HUES48 (cell line): Measurements from ENCODE around the gene NADK.

Experiments used
- H3K27ac ChIP-seq: one replicate; pipeline ENCODE4 v1.7.0; 2013; ENCODE audit warnings: low read depth, low read length, inconsistent platforms
- H3K27me3 ChIP-seq: 2 replicates; pipeline ENCODE4 v1.6.1; 2013; ENCODE audit warnings: mild to moderate bottlenecking, low read length; ENCODE audit not compliant: control insufficient read depth, insufficient read depth
- H3K36me3 ChIP-seq: 2 replicates; pipeline ENCODE4 v1.6.1; 2013; ENCODE audit warnings: low read length; ENCODE audit not compliant: control insufficient read depth, insufficient read depth
- H3K4me1 ChIP-seq: 2 replicates; pipeline ENCODE4 v1.6.1; 2013; ENCODE audit warnings: mild to moderate bottlenecking, low read length; ENCODE audit not compliant: control insufficient read depth, insufficient read depth
- H3K4me3 ChIP-seq: 2 replicates; pipeline ENCODE4 v1.5.1; 2013; ENCODE audit warnings: mild to moderate bottlenecking, low read depth, low read length
- H3K9ac ChIP-seq: 2 replicates; pipeline ENCODE4 v1.6.1; 2013; ENCODE audit warnings: mild to moderate bottlenecking, low read depth, low read length, moderate library complexity
- H3K9me3 ChIP-seq: 2 replicates; pipeline ENCODE4 v1.6.1; 2013; ENCODE audit warnings: low read length; ENCODE audit not compliant: control insufficient read depth, insufficient read depth

Gene NADK

GRCh38 chr1:1760715-1761114 lies 17.6 kb downstream of the NADK start:
- no peaks in the 10 kb centered on the region for H3K9me3 ChIP-seq
- H3K9ac ChIP-seq, result no peak overlapping the region
- H3K4me3 ChIP-seq, result no peak overlapping the region
- H3K27me3 ChIP-seq, result no peaks in the 10 kb centered on the region
- H3K36me3 ChIP-seq, result peaks cover 92% of the 10 kb centered on the region
- no peak overlapping the region for H3K27ac ChIP-seq
- H3K4me1 ChIP-seq, result no peaks in the 10 kb centered on the region

- H3K27me3 ChIP-seq, result no peaks in the 10 kb centered on the region
- H3K9me3 ChIP-seq, result no peaks in the 10 kb centered on the region
- H3K27ac ChIP-seq, result no peak overlapping the region
- no peaks in the 10 kb centered on the region for H3K4me1 ChIP-seq
- H3K9ac ChIP-seq, result no peak overlapping the region
- H3K4me3 ChIP-seq, result no peak overlapping the region
- peaks cover 92% of the 10 kb centered on the region for H3K36me3 ChIP-seq
Measured at GRCh38 chr1:1760345-1760650, 18.0 kb downstream of the NADK start.

GRCh38 chr1:1759456-1760344 lies 18.6 kb downstream of the NADK start:
- no peak overlapping the region for H3K27ac ChIP-seq
- H3K4me3 ChIP-seq, result no peak overlapping the region
- H3K36me3 ChIP-seq, result peaks cover 91% of the 10 kb centered on the region
- no peak overlapping the region for H3K9ac ChIP-seq
- H3K4me1 ChIP-seq, result no peaks in the 10 kb centered on the region
- H3K9me3 ChIP-seq, result no peaks in the 10 kb centered on the region
- H3K27me3 ChIP-seq, result no peaks in the 10 kb centered on the region

- Histone ChIP-seq H3K4me3 (no peak overlapping the region), H3K36me3 (peaks cover 93% of the 10 kb centered on the region), H3K4me1 (no peaks in the 10 kb centered on the region), H3K9ac (no peak overlapping the region), H3K9me3 (no peaks in the 10 kb centered on the region), H3K27ac (no peak overlapping the region), H3K27me3 (no peaks in the 10 kb centered on the region)
Measured at GRCh38 chr1:1758692-1759455, 19.4 kb downstream of the NADK start.

GRCh38 chr1:1758059-1758621 lies 20.1 kb downstream of the NADK start:
- Histone ChIP-seq H3K36me3 (peaks cover 96% of the 10 kb centered on the region), H3K4me1 (no peaks in the 10 kb centered on the region), H3K9ac (no peak overlapping the region), H3K27me3 (no peaks in the 10 kb centered on the region), H3K9me3 (no peaks in the 10 kb centered on the region), H3K27ac (no peak overlapping the region), H3K4me3 (no peak overlapping the region)

GRCh38 chr1:1757422-1758058 lies 20.7 kb downstream of the NADK start:
- Histone ChIP-seq H3K27me3 (no peaks in the 10 kb centered on the region), H3K27ac (no peak overlapping the region), H3K9me3 (no peaks in the 10 kb centered on the region), H3K4me1 (no peaks in the 10 kb centered on the region), H3K4me3 (no peak overlapping the region), H3K9ac (no peak overlapping the region), H3K36me3 (peaks cover 97% of the 10 kb centered on the region)

GRCh38 chr1:1756661-1757421 lies 21.4 kb downstream of the NADK start:
- no peaks in the 10 kb centered on the region for H3K27me3 ChIP-seq
- no peak overlapping the region for H3K4me3 ChIP-seq
- no peaks in the 10 kb centered on the region for H3K4me1 ChIP-seq
- no peak overlapping the region for H3K27ac ChIP-seq
- H3K36me3 ChIP-seq, result peaks cover 96% of the 10 kb centered on the region
- H3K9me3 ChIP-seq, result no peaks in the 10 kb centered on the region
- no peak overlapping the region for H3K9ac ChIP-seq

GRCh38 chr1:1755852-1756251 lies 22.4 kb downstream of the NADK start:
- H3K27me3 ChIP-seq, result no peaks in the 10 kb centered on the region
- no peak overlapping the region for H3K4me3 ChIP-seq
- H3K36me3 ChIP-seq, result peaks cover 86% of the 10 kb centered on the region
- H3K9ac ChIP-seq, result no peak overlapping the region
- H3K9me3 ChIP-seq, result no peaks in the 10 kb centered on the region
- no peaks in the 10 kb centered on the region for H3K4me1 ChIP-seq
- H3K27ac ChIP-seq, result no peak overlapping the region

- H3K4me3 ChIP-seq, result no peak overlapping the region
- H3K9me3 ChIP-seq, result no peaks in the 10 kb centered on the region
- H3K9ac ChIP-seq, result no peak overlapping the region
- no peak overlapping the region for H3K27ac ChIP-seq
- H3K36me3 ChIP-seq, result peaks cover 81% of the 10 kb centered on the region
- no peaks in the 10 kb centered on the region for H3K4me1 ChIP-seq
- no peaks in the 10 kb centered on the region for H3K27me3 ChIP-seq
Measured at GRCh38 chr1:1755426-1755825, 22.8 kb downstream of the NADK start.

- no peaks in the 10 kb centered on the region for H3K27me3 ChIP-seq
- no peaks in the 10 kb centered on the region for H3K4me1 ChIP-seq
- peaks cover 70% of the 10 kb centered on the region for H3K36me3 ChIP-seq
- H3K4me3 ChIP-seq, result no peak overlapping the region
- no peak overlapping the region for H3K27ac ChIP-seq
- no peaks in the 10 kb centered on the region for H3K9me3 ChIP-seq
- no peak overlapping the region for H3K9ac ChIP-seq
Measured at GRCh38 chr1:1754051-1754815, 24.0 kb downstream of the NADK start.
